ENCODE measurements around the gene MT2A.

MT2A gene

DNA sequence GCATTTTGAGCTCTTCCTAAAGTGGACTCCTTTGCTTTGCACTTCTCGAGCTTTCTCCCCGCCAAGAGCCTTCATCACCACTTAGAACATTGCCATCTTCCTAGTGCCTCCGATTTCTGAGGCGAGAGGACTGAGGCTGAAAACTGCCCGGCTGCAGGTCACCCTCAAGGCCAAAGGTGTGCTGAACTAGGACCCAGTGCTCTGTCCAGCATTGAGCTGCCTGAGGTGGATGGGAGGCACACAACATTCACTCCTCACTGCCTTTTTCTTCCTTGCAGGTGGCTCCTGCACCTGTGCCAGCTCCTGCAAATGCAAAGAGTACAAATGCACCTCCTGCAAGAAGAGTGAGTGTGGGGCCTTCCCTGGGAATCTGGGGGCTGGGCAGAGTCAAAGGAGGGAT is 35.4 kb downstream of the MT2A start:
- Histone ChIP-seq H3K4me1 (ENCODE audit: control insufficient read depth, insufficient read depth, low read length) (peaks cover 14% of the 10 kb centered on the region), H3K4me3 (ENCODE audit: low read length) (peak overlapping the region; percentile 71), H3K27me3 (replicated peaks; ENCODE audit: control insufficient read depth, insufficient read depth, low read length) (peaks cover 40% of the 10 kb centered on the region), H3K36me3 (ENCODE audit: control insufficient read depth, insufficient read depth, low read length, severe bottlenecking) (no peaks in the 10 kb centered on the region), H3K9me3 (ENCODE audit: control insufficient read depth, low read length) (no peaks in the 10 kb centered on the region), H3K9ac (ENCODE audit: low read length) (no peak overlapping the region)
- DNase-seq (ENCODE audit: low read depth) = no peak

DNA sequence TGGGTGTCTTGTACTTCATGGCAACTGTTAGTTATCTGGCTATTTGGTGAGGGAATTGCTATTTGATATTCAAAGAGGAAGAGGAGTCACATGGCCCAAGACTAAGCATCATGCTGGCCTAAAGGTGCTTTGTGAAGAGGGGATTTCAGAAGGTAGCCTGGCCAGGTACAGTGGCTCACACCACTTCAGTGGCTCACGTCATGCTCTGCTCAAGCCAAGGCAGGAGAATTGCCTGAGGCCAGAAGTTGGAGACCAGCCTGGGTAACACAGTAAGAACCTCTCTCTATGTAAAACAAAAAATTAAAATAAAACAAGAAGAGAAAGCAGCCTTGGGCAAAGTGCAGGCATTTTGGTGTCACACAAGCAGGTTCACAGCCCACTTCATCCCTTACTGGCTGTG is 36.9 kb downstream of the MT2A start:
- Histone ChIP-seq H3K36me3 (ENCODE audit: control insufficient read depth, insufficient read depth, low read length, severe bottlenecking) (no peaks in the 10 kb centered on the region), H3K9me3 (ENCODE audit: control insufficient read depth, low read length) (no peaks in the 10 kb centered on the region), H3K9ac (ENCODE audit: low read length) (no peak overlapping the region), H3K4me3 (ENCODE audit: low read length) (no peak overlapping the region), H3K4me1 (ENCODE audit: control insufficient read depth, insufficient read depth, low read length) (peaks cover 14% of the 10 kb centered on the region), H3K27me3 (replicated peaks; ENCODE audit: control insufficient read depth, insufficient read depth, low read length) (peaks cover 45% of the 10 kb centered on the region)
- DNase-seq (ENCODE audit: low read depth) = no peak

DNA sequence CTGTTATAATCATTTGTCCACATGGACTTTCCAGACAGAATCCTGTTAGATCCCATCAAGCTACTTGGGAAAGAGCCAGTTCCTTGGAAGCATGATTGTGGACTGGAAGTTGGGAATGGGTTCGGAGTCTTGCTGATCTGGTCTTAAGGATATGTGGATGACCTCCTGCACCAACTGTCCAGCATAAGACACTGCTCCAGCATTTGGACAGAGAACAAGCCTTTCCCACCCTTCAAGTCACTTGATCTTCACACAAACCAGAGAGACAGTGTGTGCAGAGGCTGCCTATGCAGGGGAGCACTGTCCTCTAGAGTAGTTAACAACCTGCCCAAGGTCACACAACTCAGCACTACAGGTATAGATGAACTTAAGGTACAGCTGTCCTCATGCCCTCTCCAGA is 37.5 kb downstream of the MT2A start:
- Histone ChIP-seq H3K27me3 (replicated peaks; ENCODE audit: control insufficient read depth, insufficient read depth, low read length) (peaks cover 45% of the 10 kb centered on the region), H3K9ac (ENCODE audit: low read length) (no peak overlapping the region), H3K4me3 (ENCODE audit: low read length) (no peak overlapping the region), H3K36me3 (ENCODE audit: control insufficient read depth, insufficient read depth, low read length, severe bottlenecking) (no peaks in the 10 kb centered on the region), H3K9me3 (ENCODE audit: control insufficient read depth, low read length) (no peaks in the 10 kb centered on the region), H3K4me1 (ENCODE audit: control insufficient read depth, insufficient read depth, low read length) (peaks cover 14% of the 10 kb centered on the region)
- DNase-seq (ENCODE audit: low read depth) = no peak

DNA sequence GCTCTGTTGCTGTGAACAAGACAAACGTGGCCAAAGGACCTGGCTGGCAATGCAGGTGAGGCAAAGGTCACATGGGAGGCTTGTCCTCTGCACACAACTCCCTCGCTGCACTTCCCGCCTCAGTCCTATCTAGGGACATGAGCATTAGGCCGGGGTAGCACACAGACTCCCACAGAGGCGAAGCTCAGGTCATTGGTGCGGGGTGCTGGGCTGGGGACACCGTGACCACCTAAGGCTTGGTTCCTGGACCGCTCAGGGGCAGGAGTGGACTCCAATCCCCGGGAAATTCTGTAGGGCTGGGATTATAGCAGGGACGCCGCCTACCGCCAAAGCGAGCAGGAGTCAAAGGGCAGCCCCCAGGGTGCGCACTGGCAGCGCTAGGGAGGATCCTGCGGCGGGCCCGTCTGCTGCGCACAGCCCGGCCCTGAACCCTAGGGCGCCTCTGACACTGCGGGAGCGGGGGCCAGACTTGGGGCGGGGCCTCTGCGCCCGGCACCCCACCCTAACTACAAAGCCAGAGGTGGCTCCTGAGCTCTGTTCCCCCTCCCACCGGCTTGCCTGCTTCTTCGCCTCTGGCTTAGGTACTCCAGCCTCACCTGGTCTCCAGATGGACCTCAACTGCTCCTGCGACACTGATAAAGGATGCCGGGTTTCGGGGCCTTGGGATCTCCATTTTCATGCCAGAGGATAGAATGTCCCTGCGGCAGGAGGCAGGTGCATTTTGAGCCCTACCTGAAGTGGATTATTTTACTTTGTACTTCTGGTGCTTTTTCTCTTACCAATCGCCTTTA is 39.5 kb downstream of the MT2A start:
- no peaks in the 10 kb centered on the region for H3K36me3 ChIP-seq (ENCODE audit: control insufficient read depth, insufficient read depth, low read length, severe bottlenecking)
- H3K9ac ChIP-seq (ENCODE audit: low read length) = no peak overlapping the region
- peaks cover 45% of the 10 kb centered on the region for H3K27me3 ChIP-seq (replicated peaks; ENCODE audit: control insufficient read depth, insufficient read depth, low read length)
- DNase-seq (ENCODE audit: low read depth) = no peak
- no peak overlapping the region for H3K4me3 ChIP-seq (ENCODE audit: low read length)
- H3K9me3 ChIP-seq (ENCODE audit: control insufficient read depth, low read length) = no peaks in the 10 kb centered on the region
- H3K4me1 ChIP-seq (ENCODE audit: control insufficient read depth, insufficient read depth, low read length) = peaks cover 21% of the 10 kb centered on the region

DNA sequence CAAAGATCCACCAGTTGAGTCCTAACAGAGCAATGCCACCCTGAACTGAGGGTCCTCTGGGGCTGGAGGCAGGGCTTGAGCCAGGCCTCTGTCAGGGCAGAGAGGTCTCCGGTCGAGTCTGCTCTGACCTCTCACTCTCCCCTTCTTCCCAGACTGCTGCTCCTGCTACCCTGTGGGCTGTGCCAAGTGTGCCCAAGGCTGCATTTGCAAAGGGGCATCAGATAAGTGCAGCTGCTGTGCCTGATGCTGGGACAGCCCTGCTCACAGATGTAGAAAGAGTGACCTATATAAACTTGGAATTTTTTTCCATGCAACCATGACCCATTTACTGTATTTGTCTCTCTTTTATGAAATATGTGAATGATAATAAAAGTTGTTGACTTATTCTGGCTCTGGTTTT is 40.9 kb downstream of the MT2A start:
- Histone ChIP-seq H3K9me3 (ENCODE audit: control insufficient read depth, low read length) (no peaks in the 10 kb centered on the region), H3K27me3 (replicated peaks; ENCODE audit: control insufficient read depth, insufficient read depth, low read length) (peaks cover 39% of the 10 kb centered on the region), H3K36me3 (ENCODE audit: control insufficient read depth, insufficient read depth, low read length, severe bottlenecking) (no peaks in the 10 kb centered on the region), H3K9ac (ENCODE audit: low read length) (no peak overlapping the region), H3K4me1 (ENCODE audit: control insufficient read depth, insufficient read depth, low read length) (peaks cover 16% of the 10 kb centered on the region), H3K4me3 (ENCODE audit: low read length) (no peak overlapping the region)
- DNase-seq (ENCODE audit: low read depth) = no peak

DNA sequence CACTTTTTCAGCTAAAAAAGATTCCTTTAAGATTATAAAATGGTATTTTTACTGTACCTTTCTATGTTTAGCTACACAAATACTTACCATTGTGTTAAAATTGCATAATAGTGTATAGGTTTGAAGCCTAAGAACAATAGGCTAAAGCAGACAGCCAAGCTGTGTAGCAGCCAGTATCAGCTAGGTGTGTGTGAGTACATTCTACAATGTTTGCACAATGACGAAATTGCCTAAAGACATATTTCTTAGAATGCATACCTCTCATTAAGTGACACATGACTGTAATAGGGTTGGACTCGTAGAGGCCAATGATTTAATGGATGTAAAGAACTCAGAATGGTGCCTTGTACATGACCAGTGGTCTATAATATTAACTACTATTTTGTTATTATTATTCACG is 41.4 kb downstream of the MT2A start:
- no peaks in the 10 kb centered on the region for H3K36me3 ChIP-seq (ENCODE audit: control insufficient read depth, insufficient read depth, low read length, severe bottlenecking)

DNA sequence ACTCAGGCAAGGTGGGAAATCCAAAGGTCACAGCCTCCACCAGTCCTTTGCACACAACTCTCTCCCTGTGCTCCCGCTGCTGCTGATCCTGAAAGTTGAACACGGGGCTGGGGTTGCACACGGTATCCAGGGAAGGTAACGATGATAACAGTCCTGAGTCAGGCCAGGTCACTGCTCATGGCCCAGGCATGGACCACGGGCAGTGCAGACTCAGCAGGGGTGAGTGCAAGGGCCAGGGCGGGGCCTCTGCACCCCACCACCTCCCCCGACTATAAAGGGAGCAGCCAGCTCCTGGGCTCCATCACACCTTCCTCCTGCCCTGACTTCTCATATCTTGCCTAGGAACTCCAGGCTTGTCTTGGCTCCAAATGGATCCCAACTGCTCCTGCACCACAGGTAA is 43.2 kb downstream of the MT2A start, which contains the start of gene MT1B:
Gene MT1B (plus strand): TSS at position 301 of the 400 bp plus-strand sequence. CDS start 68 bp downstream, at position 369.
- DNase-seq (ENCODE audit: low read depth) = no peak
- peaks cover 25% of the 10 kb centered on the region for H3K27me3 ChIP-seq (replicated peaks; ENCODE audit: control insufficient read depth, insufficient read depth, low read length)
- no peaks in the 10 kb centered on the region for H3K9me3 ChIP-seq (ENCODE audit: control insufficient read depth, low read length)
- H3K4me1 ChIP-seq (ENCODE audit: control insufficient read depth, insufficient read depth, low read length) = peaks cover 16% of the 10 kb centered on the region
- no peaks in the 10 kb centered on the region for H3K36me3 ChIP-seq (ENCODE audit: control insufficient read depth, insufficient read depth, low read length, severe bottlenecking)
- no peak within 1 kb of the TSS for H3K9ac ChIP-seq (ENCODE audit: low read length)
- no peak within 1 kb of the TSS for H3K4me3 ChIP-seq (ENCODE audit: low read length)

More for the DNA sequence above, 41.4 kb downstream of the MT2A start:
- no peak for DNase-seq (ENCODE audit: low read depth)
- no peak overlapping the region for H3K4me3 ChIP-seq (ENCODE audit: low read length)
- peaks cover 36% of the 10 kb centered on the region for H3K27me3 ChIP-seq (replicated peaks; ENCODE audit: control insufficient read depth, insufficient read depth, low read length)
- no peak overlapping the region for H3K9ac ChIP-seq (ENCODE audit: low read length)
- no peaks in the 10 kb centered on the region for H3K9me3 ChIP-seq (ENCODE audit: control insufficient read depth, low read length)
- peaks cover 16% of the 10 kb centered on the region for H3K4me1 ChIP-seq (ENCODE audit: control insufficient read depth, insufficient read depth, low read length)

DNA sequence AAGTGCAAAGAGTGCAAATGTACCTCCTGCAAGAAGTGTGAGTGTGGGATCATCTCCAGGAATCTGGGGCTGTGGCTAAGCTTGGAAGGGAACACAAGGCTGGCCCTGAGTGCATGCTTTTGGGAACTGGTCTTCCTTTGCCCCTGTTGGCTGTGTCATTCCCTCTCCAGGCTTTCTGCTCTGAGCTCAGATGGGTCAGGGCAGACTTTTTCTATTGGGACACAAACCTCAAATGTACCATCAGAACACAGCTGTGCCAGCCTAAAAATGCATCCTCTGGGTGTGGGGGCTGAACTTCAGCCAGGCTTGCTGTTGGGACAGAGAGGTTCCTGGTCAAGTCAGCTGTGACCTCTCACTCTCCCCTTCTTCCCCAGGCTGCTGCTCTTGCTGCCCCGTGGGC is 44.2 kb downstream of the MT2A start:
- no peaks in the 10 kb centered on the region for H3K36me3 ChIP-seq (ENCODE audit: control insufficient read depth, insufficient read depth, low read length, severe bottlenecking)
- no peak overlapping the region for H3K9ac ChIP-seq (ENCODE audit: low read length)
- H3K9me3 ChIP-seq (ENCODE audit: control insufficient read depth, low read length) = no peaks in the 10 kb centered on the region
- H3K4me3 ChIP-seq (ENCODE audit: low read length) = no peak overlapping the region
- peaks cover 18% of the 10 kb centered on the region for H3K4me1 ChIP-seq (ENCODE audit: control insufficient read depth, insufficient read depth, low read length)
- H3K27me3 ChIP-seq (replicated peaks; ENCODE audit: control insufficient read depth, insufficient read depth, low read length) = peaks cover 16% of the 10 kb centered on the region
- DNase-seq (ENCODE audit: low read depth) = no peak

DNA sequence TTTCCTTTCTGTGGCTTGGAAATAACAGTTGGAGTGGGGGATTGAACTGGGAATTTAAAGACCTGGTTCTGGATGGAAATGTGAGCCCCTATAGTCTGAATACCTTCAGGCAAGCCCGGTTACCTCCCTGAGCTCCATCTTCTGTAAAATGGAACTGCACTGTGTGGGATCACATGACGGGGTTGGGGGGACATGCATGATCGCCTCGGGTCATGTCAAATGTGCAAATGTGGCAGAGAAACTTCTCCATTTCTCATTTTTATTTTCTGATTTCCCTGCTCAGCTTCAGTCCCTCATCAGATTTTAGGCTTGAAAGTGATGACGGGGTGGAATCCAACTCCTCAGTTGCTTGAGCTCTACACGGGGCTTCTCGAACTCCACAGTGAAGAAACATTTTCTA is 44.8 kb downstream of the MT2A start:
- Histone ChIP-seq H3K36me3 (ENCODE audit: control insufficient read depth, insufficient read depth, low read length, severe bottlenecking) (no peaks in the 10 kb centered on the region), H3K27me3 (replicated peaks; ENCODE audit: control insufficient read depth, insufficient read depth, low read length) (peaks cover 15% of the 10 kb centered on the region), H3K4me1 (ENCODE audit: control insufficient read depth, insufficient read depth, low read length) (peaks cover 23% of the 10 kb centered on the region), H3K4me3 (ENCODE audit: low read length) (no peak overlapping the region), H3K9ac (ENCODE audit: low read length) (no peak overlapping the region), H3K9me3 (ENCODE audit: control insufficient read depth, low read length) (no peaks in the 10 kb centered on the region)
- DNase-seq (ENCODE audit: low read depth) = no peak

DNA sequence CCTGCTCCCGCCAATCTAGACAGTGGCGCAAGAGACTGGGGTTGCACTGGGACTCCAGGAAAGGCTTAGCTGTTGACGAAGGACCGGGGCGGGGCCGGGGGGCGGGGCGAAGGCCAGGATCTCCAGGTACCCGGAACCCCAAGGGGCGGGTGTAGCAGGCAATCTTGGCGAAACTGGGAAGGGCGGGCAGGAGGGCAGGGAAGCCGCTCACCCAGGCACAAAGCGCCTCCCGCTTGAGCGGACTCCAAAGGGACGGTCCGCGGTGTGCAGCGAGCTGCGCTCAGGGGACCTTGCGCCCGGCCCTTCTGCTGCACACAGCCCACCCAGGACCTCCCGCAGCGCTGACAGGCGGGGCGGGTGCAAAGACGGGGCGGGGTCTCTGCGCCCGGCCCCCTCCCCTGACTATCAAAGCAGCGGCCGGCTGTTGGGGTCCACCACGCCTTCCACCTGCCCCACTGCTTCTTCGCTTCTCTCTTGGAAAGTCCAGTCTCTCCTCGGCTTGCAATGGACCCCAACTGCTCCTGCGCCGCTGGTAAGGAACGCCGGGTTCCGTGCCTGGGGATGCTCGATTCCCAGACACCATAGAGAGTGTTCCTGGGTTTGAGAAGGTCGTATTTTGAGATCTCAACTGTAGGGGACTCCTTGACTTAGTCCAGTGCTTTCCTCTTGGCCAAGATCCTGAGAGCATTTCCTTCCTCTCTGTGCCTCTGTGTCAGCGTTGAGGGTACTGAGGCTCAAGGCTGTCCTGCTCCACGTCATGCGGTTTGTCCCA is 49.4 kb downstream of the MT2A start, which contains the start of gene MT1F:
Gene MT1F (plus strand): TSS at position 405 of the 772 bp plus-strand sequence. CDS start 100 bp downstream, at position 505.
- no peaks in the 10 kb centered on the region for H3K9me3 ChIP-seq (ENCODE audit: control insufficient read depth, low read length)
- peak within 1 kb of the TSS; percentile 17 for H3K9ac ChIP-seq (ENCODE audit: low read length)
- H3K4me3 ChIP-seq (ENCODE audit: low read length) = peak within 1 kb of the TSS; percentile 70
- peaks cover 16% of the 10 kb centered on the region for H3K4me1 ChIP-seq (ENCODE audit: control insufficient read depth, insufficient read depth, low read length)
- DNase-seq (ENCODE audit: low read depth) = peak; percentile 32
- H3K27me3 ChIP-seq (replicated peaks; ENCODE audit: control insufficient read depth, insufficient read depth, low read length) = peaks cover 38% of the 10 kb centered on the region
- H3K36me3 ChIP-seq (ENCODE audit: control insufficient read depth, insufficient read depth, low read length, severe bottlenecking) = no peaks in the 10 kb centered on the region

DNA sequence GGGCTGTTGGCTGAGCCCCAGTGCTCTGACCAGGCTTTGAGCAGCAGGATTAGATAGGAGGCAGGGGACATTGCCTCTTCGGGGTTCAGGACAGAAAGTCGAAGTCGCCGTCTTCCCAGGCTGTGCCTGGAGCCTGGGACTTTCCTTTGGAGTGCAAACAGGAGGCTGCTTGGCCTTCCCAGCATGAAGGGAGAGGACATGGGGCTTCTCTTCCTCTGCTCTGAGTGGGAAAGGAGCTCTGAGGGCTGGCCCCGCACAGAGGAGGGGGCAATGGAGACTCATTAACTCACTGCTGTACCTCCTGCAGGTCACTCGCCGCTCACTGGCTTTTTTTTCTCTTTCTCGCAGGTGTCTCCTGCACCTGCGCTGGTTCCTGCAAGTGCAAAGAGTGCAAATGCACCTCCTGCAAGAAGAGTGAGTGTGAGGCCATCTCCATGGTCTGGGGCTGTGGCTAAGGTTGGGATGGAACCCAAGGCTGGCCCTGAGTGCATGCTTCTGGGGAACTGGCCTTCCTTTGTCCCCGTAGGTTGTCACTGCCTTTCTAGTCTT is 50.0 kb downstream of the MT2A start:
- no peaks in the 10 kb centered on the region for H3K36me3 ChIP-seq (ENCODE audit: control insufficient read depth, insufficient read depth, low read length, severe bottlenecking)
- peak overlapping the region; percentile 70 for H3K4me3 ChIP-seq (ENCODE audit: low read length)
- H3K9ac ChIP-seq (ENCODE audit: low read length) = no peak overlapping the region
- H3K27me3 ChIP-seq (replicated peaks; ENCODE audit: control insufficient read depth, insufficient read depth, low read length) = peaks cover 43% of the 10 kb centered on the region
- DNase-seq (ENCODE audit: low read depth) = no peak
- H3K4me1 ChIP-seq (ENCODE audit: control insufficient read depth, insufficient read depth, low read length) = peaks cover 11% of the 10 kb centered on the region
- no peaks in the 10 kb centered on the region for H3K9me3 ChIP-seq (ENCODE audit: control insufficient read depth, low read length)

Data from adipocyte (in vitro differentiated cells).